Mesenchymal stem cell (in vitro differentiated cells and primary cell): ENCODE data around the gene ESR1.
A peak's percentile ranks its signal among the peaks of the same experiment; 100 is the strongest.

Experiments
- DNase-seq: peaks from one replicate; pipeline ENCODE4 v3.0.0-alpha.2; 2013
- H2AFZ ChIP-seq: one replicate; pipeline ENCODE4 v1.6.1; 2013; ENCODE audit warnings: low read depth, mild to moderate bottlenecking, control low read depth, inconsistent platforms, low read length, moderate library complexity
- H2AK5ac ChIP-seq: 2 replicates; pipeline ENCODE4 v1.6.1; 2013; ENCODE audit warnings: low read length, moderate library complexity, mild to moderate bottlenecking, inconsistent platforms; ENCODE audit not compliant: severe bottlenecking
- H2BK120ac ChIP-seq: one replicate; pipeline ENCODE4 v1.6.1; 2013; ENCODE audit warnings: low read depth, mild to moderate bottlenecking, inconsistent platforms, low read length, moderate library complexity
- H2BK12ac ChIP-seq, 2 experiments: one replicate each; pipeline ENCODE4 v1.6.1; 2013; ENCODE audit warnings: inconsistent platforms in 2 of 2, low read length in 2 of 2, mild to moderate bottlenecking in 2 of 2, moderate library complexity in 2 of 2, control low read depth in 1 of 2
- H2BK15ac ChIP-seq: one replicate; pipeline ENCODE4 v1.6.1; 2013; ENCODE audit warnings: mild to moderate bottlenecking, low read depth, inconsistent platforms; ENCODE audit not compliant: poor library complexity, severe bottlenecking
- H2BK5ac ChIP-seq: 2 replicates; pipeline ENCODE4 v1.6.1; 2013; ENCODE audit warnings: low read depth, mild to moderate bottlenecking, low read length, control low read depth, inconsistent platforms; ENCODE audit not compliant: poor library complexity, severe bottlenecking
- H3K14ac ChIP-seq, 2 experiments: one replicate each; pipeline ENCODE4 v1.6.1; 2013; ENCODE audit warnings: inconsistent platforms in 2 of 2, low read length in 2 of 2, control low read depth in 1 of 2, mild to moderate bottlenecking in 1 of 2, moderate library complexity in 1 of 2
- H3K18ac ChIP-seq, 2 experiments: one replicate each; pipeline ENCODE4 v1.6.1; 2013; ENCODE audit warnings: inconsistent platforms in 2 of 2, low read length in 2 of 2, control low read depth in 1 of 2, low read depth in 1 of 2, mild to moderate bottlenecking in 1 of 2
- H3K23ac ChIP-seq, 2 experiments: one replicate each; pipeline ENCODE4 v1.6.1; 2013; ENCODE audit warnings: inconsistent platforms in 2 of 2, low read length in 2 of 2, mild to moderate bottlenecking in 2 of 2, moderate library complexity in 2 of 2, control low read depth in 1 of 2
- H3K27ac ChIP-seq: 2 replicates; pipeline ENCODE4 v1.5.1; 2013; ENCODE audit warnings: mild to moderate bottlenecking, moderate library complexity, low read length, control low read depth, inconsistent platforms; ENCODE audit not compliant: poor library complexity, severe bottlenecking
- H3K27me3 ChIP-seq, 2 experiments: 2 replicates each; pipeline versions ENCODE4 v1.6.1 to v1.7.0; 2013; ENCODE audit warnings: low read length in 2 of 2, mild to moderate bottlenecking in 2 of 2, moderate library complexity in 2 of 2, control low read depth in 1 of 2, inconsistent platforms in 1 of 2; ENCODE audit not compliant: control insufficient read depth in 1 of 2, insufficient read depth in 1 of 2
- H3K36me3 ChIP-seq, 2 experiments: 2 replicates each; pipeline versions ENCODE4 v1.6.1 to v1.7.0; 2013; ENCODE audit warnings: low read length in 2 of 2, control low read depth in 1 of 2, inconsistent platforms in 1 of 2, low read depth in 1 of 2, mild to moderate bottlenecking in 1 of 2; ENCODE audit not compliant: insufficient read depth in 2 of 2, control insufficient read depth in 1 of 2
- H3K4ac ChIP-seq, 2 experiments: one replicate each; pipeline ENCODE4 v1.6.1; 2013; ENCODE audit warnings: inconsistent platforms in 2 of 2, low read length in 2 of 2, mild to moderate bottlenecking in 2 of 2, moderate library complexity in 2 of 2, control low read depth in 1 of 2, low read depth in 1 of 2
- H3K4me1 ChIP-seq: 2 replicates; pipeline ENCODE4 v1.6.1; 2013; ENCODE audit warnings: low read depth, low read length, control low read depth; ENCODE audit not compliant: control insufficient read depth, insufficient read depth
- H3K4me2 ChIP-seq: 2 replicates; pipeline ENCODE4 v1.6.1; 2013; ENCODE audit warnings: low read length, mild to moderate bottlenecking, inconsistent platforms; ENCODE audit not compliant: poor library complexity, severe bottlenecking
- H3K4me3 ChIP-seq, 2 experiments: 2 replicates each; pipeline versions ENCODE4 v1.5.1 to v1.7.0; 2013; ENCODE audit warnings: low read length in 2 of 2, mild to moderate bottlenecking in 2 of 2, control low read depth in 1 of 2, low read depth in 1 of 2; ENCODE audit not compliant: insufficient read depth in 1 of 2
- H3K79me1 ChIP-seq: replicated peaks from 2 replicates; pipeline ENCODE4 v1.6.1; 2013; ENCODE audit warnings: mild to moderate bottlenecking, control low read depth, low read length, inconsistent platforms; ENCODE audit not compliant: poor library complexity, severe bottlenecking
- H3K9ac ChIP-seq: 2 replicates; pipeline ENCODE4 v1.7.0; 2013; ENCODE audit warnings: mild to moderate bottlenecking, low read length, moderate library complexity
- H3K9me3 ChIP-seq: 2 replicates; pipeline ENCODE4 v1.7.0; 2013; ENCODE audit warnings: mild to moderate bottlenecking, low read length; ENCODE audit not compliant: control insufficient read depth
- H4K8ac ChIP-seq: one replicate; pipeline ENCODE4 v1.6.1; 2013; ENCODE audit warnings: inconsistent platforms, mild to moderate bottlenecking, low read length, moderate library complexity
- H4K91ac ChIP-seq: one replicate; pipeline ENCODE4 v1.6.1; 2013; ENCODE audit warnings: mild to moderate bottlenecking, low read length, inconsistent platforms
- WGBS: methylation state at CpG from one replicate; pipeline ENCODE4 v1.1.7; 2013; ENCODE audit warnings: mixed read lengths; 5-methylcytosine and 5-hydroxymethylcytosine counted together

Gene ESR1

GRCh38 chr6:152078001-152078400 lies 270.5 kb downstream of the ESR1 start:
- no peaks in the 10 kb centered on the region for H3K36me3 ChIP-seq
- H2AFZ ChIP-seq, result no peak overlapping the region
- H4K8ac ChIP-seq, result no peak overlapping the region
- no peak overlapping the region for H3K23ac ChIP-seq
- no peak overlapping the region for H3K4me3 ChIP-seq
- H3K4me2 ChIP-seq, result no peak overlapping the region
- no peak overlapping the region for H2BK120ac ChIP-seq
- 82% methylated on average over 3 of the region's 4 CpGs for WGBS
- no peak overlapping the region for H2BK12ac ChIP-seq
- no peak overlapping the region for H2AK5ac ChIP-seq
- H3K4me1 ChIP-seq, result peaks cover 1% of the 10 kb centered on the region
- no peaks in the 10 kb centered on the region for H3K27me3 ChIP-seq
- no peak overlapping the region for H2BK5ac ChIP-seq
- no peak overlapping the region for H3K14ac ChIP-seq
- no peak overlapping the region for H3K9ac ChIP-seq
- no peak overlapping the region for H3K4ac ChIP-seq
- no peak overlapping the region for H3K18ac ChIP-seq
- no peak overlapping the region for H2BK15ac ChIP-seq
- no peak overlapping the region for H3K27ac ChIP-seq
- no peaks in the 10 kb centered on the region for H3K79me1 ChIP-seq
- DNase-seq, result no peak
- H4K91ac ChIP-seq, result no peak overlapping the region
- peaks cover 27% of the 10 kb centered on the region for H3K9me3 ChIP-seq

DNA sequence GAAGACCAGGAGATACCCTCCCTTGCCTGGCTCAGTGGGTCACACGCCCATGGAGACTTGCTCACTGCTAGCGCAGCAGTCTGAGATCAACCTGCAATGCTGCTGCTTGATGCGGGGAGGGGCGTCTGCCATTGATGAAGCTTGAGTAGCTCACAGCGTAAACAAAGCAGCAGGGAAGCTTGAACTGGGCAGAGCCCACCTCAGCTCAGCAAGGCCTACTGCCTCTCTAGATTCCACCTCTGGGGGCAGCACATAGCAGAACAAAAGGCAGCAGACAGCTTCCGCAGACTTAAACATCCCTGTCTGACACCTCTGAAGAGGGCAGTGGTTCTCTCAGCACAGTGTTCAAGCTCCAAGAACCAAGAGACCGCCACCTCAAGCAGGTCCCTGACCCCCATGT lies 271.3 kb downstream of the ESR1 start:
- Histone ChIP-seq H3K79me1 (no peaks in the 10 kb centered on the region), H4K91ac (no peak overlapping the region), H2BK5ac (no peak overlapping the region), H3K27ac (no peak overlapping the region), H2BK120ac (no peak overlapping the region), H3K27me3 (no peaks in the 10 kb centered on the region), H2BK12ac (no peak overlapping the region), H3K36me3 (no peaks in the 10 kb centered on the region), H2AFZ (no peak overlapping the region), H3K23ac (no peak overlapping the region), H4K8ac (no peak overlapping the region), H3K4me1 (peaks cover 1% of the 10 kb centered on the region), H3K9ac (no peak overlapping the region), H2BK15ac (no peak overlapping the region), H2AK5ac (no peak overlapping the region), H3K18ac (no peak overlapping the region), H3K4me3 (no peak overlapping the region), H3K9me3 (peaks cover 27% of the 10 kb centered on the region), H3K14ac (no peak overlapping the region), H3K4ac (no peak overlapping the region), H3K4me2 (no peak overlapping the region)
- no peak for DNase-seq
- WGBS, result 74% methylated on average over 7 of the region's 7 CpGs

GRCh38 chr6:152085451-152085921 lies 278.0 kb downstream of the ESR1 start:
- H2AK5ac ChIP-seq, result no peak overlapping the region
- no peak overlapping the region for H3K4me3 ChIP-seq
- H4K8ac ChIP-seq, result no peak overlapping the region
- no peak overlapping the region for H2BK15ac ChIP-seq
- H3K79me1 ChIP-seq, result no peaks in the 10 kb centered on the region
- no peak overlapping the region for H3K4me2 ChIP-seq
- WGBS, result 65% methylated on average over 4 of the region's 4 CpGs
- no peak overlapping the region for H3K14ac ChIP-seq
- H3K9ac ChIP-seq, result no peak overlapping the region
- no peaks in the 10 kb centered on the region for H3K9me3 ChIP-seq
- no peak overlapping the region for H4K91ac ChIP-seq
- H3K36me3 ChIP-seq, result no peaks in the 10 kb centered on the region
- H3K27ac ChIP-seq, result no peak overlapping the region
- no peak overlapping the region for H3K23ac ChIP-seq
- H3K4ac ChIP-seq, result no peak overlapping the region
- H3K27me3 ChIP-seq, result no peaks in the 10 kb centered on the region
- no peak overlapping the region for H2BK12ac ChIP-seq
- DNase-seq, result peak; percentile 30
- no peak overlapping the region for H3K18ac ChIP-seq
- no peak overlapping the region for H2AFZ ChIP-seq
- H2BK120ac ChIP-seq, result no peak overlapping the region
- H2BK5ac ChIP-seq, result no peak overlapping the region
- no peaks in the 10 kb centered on the region for H3K4me1 ChIP-seq

- Histone ChIP-seq H2AK5ac (peak overlapping the region; percentile 59), H2BK12ac (no peak overlapping the region), H2BK5ac (no peak overlapping the region), H3K9me3 (no peaks in the 10 kb centered on the region), H3K4me2 (no peak overlapping the region), H3K4me1 (no peaks in the 10 kb centered on the region), H3K27me3 (no peaks in the 10 kb centered on the region), H2BK15ac (no peak overlapping the region), H3K9ac (no peak overlapping the region), H3K27ac (no peak overlapping the region), H3K79me1 (no peaks in the 10 kb centered on the region), H2BK120ac (no peak overlapping the region), H3K36me3 (no peaks in the 10 kb centered on the region), H3K4me3 (no peak overlapping the region), H3K23ac (no peak overlapping the region), H3K4ac (no peak overlapping the region), H3K18ac (no peak overlapping the region), H2AFZ (no peak overlapping the region), H4K91ac (no peak overlapping the region), H3K14ac (no peak overlapping the region), H4K8ac (no peak overlapping the region)
- DNase-seq, result no peak
- WGBS, result no CpG with 5 or more reads among the region's 3 CpGs
Observed at GRCh38 chr6:152086223-152086873, 278.9 kb downstream of the ESR1 start.
